Mononuclear cell (primary cell): ENCODE data around the gene LRRC66. TPM values are rescaled to one million over a fixed set of nuclear protein-coding genes. Genes with fewer than 3 reads are reported as not detected.

Experiments
- H3K27me3 ChIP-seq: 2 replicates; pipeline ENCODE4 v1.6.0; 2011; ENCODE audit warnings: low read length, control low read depth; ENCODE audit not compliant: insufficient read depth
- H3K4me1 ChIP-seq: 2 replicates; pipeline ENCODE4 v1.5.1; 2011; ENCODE audit warnings: mild to moderate bottlenecking, low read length, control low read depth; ENCODE audit not compliant: insufficient read depth
- H3K4me3 ChIP-seq: 2 replicates; pipeline ENCODE4 v1.5.1; 2011; ENCODE audit warnings: mild to moderate bottlenecking, low read length, moderate library complexity
- H3K9me3 ChIP-seq: 2 replicates; pipeline ENCODE4 v1.5.1; 2011; ENCODE audit warnings: low read depth, mild to moderate bottlenecking, control low read depth, low read length
- total RNA-seq: library from RNA; depleted of rRNA; stranded (reverse); fragments of >200 nt; gene quantifications from one replicate; pipeline ENCODE4 v1.2.3, GENCODE V29; 2012

The LRRC66 gene
- 0.10 TPM for total RNA-seq

- H3K9me3 ChIP-seq, result no peaks in the 10 kb centered on the region
- H3K4me3 ChIP-seq, result no peak within 1 kb of the TSS
- peaks cover 8% of the 10 kb centered on the region for H3K4me1 ChIP-seq
- H3K27me3 ChIP-seq, result no peaks in the 10 kb centered on the region
Observed at GRCh38 chr4:52019936-52020657, at the start of gene LRRC66. Gene LRRC66 (minus strand): TSS chr4:52020363. CDS start chr4:52017613, 2,750 bp downstream.

- H3K9me3 ChIP-seq, result no peaks in the 10 kb centered on the region
- no peaks in the 10 kb centered on the region for H3K4me1 ChIP-seq
Observed at GRCh38 chr4:52069571-52069970, 49.4 kb upstream of the LRRC66 start.

GRCh38 chr4:52059372-52059771, 39.2 kb upstream of the LRRC66 start:
- H3K27me3 ChIP-seq, result peaks cover 9% of the 10 kb centered on the region
- H3K4me1 ChIP-seq, result peaks cover 23% of the 10 kb centered on the region
- no peak overlapping the region for H3K4me3 ChIP-seq
- no peaks in the 10 kb centered on the region for H3K9me3 ChIP-seq

More at GRCh38 chr4:52069571-52069970, 49.4 kb upstream of the LRRC66 start:
- Histone ChIP-seq H3K27me3 (peaks cover 14% of the 10 kb centered on the region), H3K4me3 (no peak overlapping the region)

- H3K4me3 ChIP-seq, result no peak overlapping the region
- no peaks in the 10 kb centered on the region for H3K9me3 ChIP-seq
- peaks cover 23% of the 10 kb centered on the region for H3K4me1 ChIP-seq
- H3K27me3 ChIP-seq, result peaks cover 17% of the 10 kb centered on the region
Observed at GRCh38 chr4:52058275-52058674, 38.1 kb upstream of the LRRC66 start.

GRCh38 chr4:52057196-52057595, 37.0 kb upstream of the LRRC66 start:
- Histone ChIP-seq H3K9me3 (no peaks in the 10 kb centered on the region), H3K4me1 (peaks cover 29% of the 10 kb centered on the region), H3K4me3 (no peak overlapping the region), H3K27me3 (peaks cover 27% of the 10 kb centered on the region)

GRCh38 chr4:52054254-52054653, 34.1 kb upstream of the LRRC66 start:
- Histone ChIP-seq H3K4me1 (peaks cover 40% of the 10 kb centered on the region), H3K27me3 (peaks cover 55% of the 10 kb centered on the region), H3K4me3 (no peak overlapping the region), H3K9me3 (no peaks in the 10 kb centered on the region)

- peaks cover 68% of the 10 kb centered on the region for H3K27me3 ChIP-seq
- H3K9me3 ChIP-seq, result no peaks in the 10 kb centered on the region
- H3K4me1 ChIP-seq, result peaks cover 26% of the 10 kb centered on the region
- H3K4me3 ChIP-seq, result no peak overlapping the region
Observed at GRCh38 chr4:52052475-52052780, 32.3 kb upstream of the LRRC66 start.

GRCh38 chr4:52051615-52052474, 31.7 kb upstream of the LRRC66 start:
- Histone ChIP-seq H3K4me1 (peaks cover 24% of the 10 kb centered on the region), H3K27me3 (peaks cover 73% of the 10 kb centered on the region), H3K9me3 (no peaks in the 10 kb centered on the region), H3K4me3 (no peak overlapping the region)

- peaks cover 73% of the 10 kb centered on the region for H3K27me3 ChIP-seq
Observed at GRCh38 chr4:52051213-52051614, 31.1 kb upstream of the LRRC66 start, which contains the start of gene SPATA18. Gene SPATA18 (plus strand): TSS chr4:52051304. CDS start chr4:52051705, 401 bp downstream.

GRCh38 chr4:52049266-52049665, 29.1 kb upstream of the LRRC66 start:
- peaks cover 76% of the 10 kb centered on the region for H3K27me3 ChIP-seq
- H3K4me3 ChIP-seq, result no peak overlapping the region
- H3K4me1 ChIP-seq, result peaks cover 20% of the 10 kb centered on the region
- H3K9me3 ChIP-seq, result no peaks in the 10 kb centered on the region

More at GRCh38 chr4:52051213-52051614, 31.1 kb upstream of the LRRC66 start, which contains the start of gene SPATA18:
- Histone ChIP-seq H3K9me3 (no peaks in the 10 kb centered on the region), H3K4me3 (no peak within 1 kb of the TSS), H3K4me1 (peaks cover 20% of the 10 kb centered on the region)

GRCh38 chr4:52045028-52045427, 24.9 kb upstream of the LRRC66 start:
- peaks cover 59% of the 10 kb centered on the region for H3K27me3 ChIP-seq

GRCh38 chr4:52038103-52038912, 18.1 kb upstream of the LRRC66 start, which contains the start of gene SGCB:
Gene SGCB (minus strand): TSS chr4:52038299. CDS start chr4:52038259, 40 bp downstream.
- peak within 1 kb of the TSS; percentile 36 for H3K4me3 ChIP-seq
- no peaks in the 10 kb centered on the region for H3K9me3 ChIP-seq
- H3K4me1 ChIP-seq, result peaks cover 7% of the 10 kb centered on the region
- peaks cover 45% of the 10 kb centered on the region for H3K27me3 ChIP-seq

More at GRCh38 chr4:52045028-52045427, 24.9 kb upstream of the LRRC66 start:
- H3K4me1 ChIP-seq, result no peaks in the 10 kb centered on the region
- no peaks in the 10 kb centered on the region for H3K9me3 ChIP-seq
- H3K4me3 ChIP-seq, result no peak overlapping the region

- Histone ChIP-seq H3K9me3 (no peaks in the 10 kb centered on the region), H3K27me3 (peaks cover 45% of the 10 kb centered on the region), H3K4me1 (peaks cover 7% of the 10 kb centered on the region), H3K4me3 (peak overlapping the region; percentile 36)
Observed at GRCh38 chr4:52037689-52038102, 17.5 kb upstream of the LRRC66 start.

GRCh38 chr4:52036886-52037530, 16.8 kb upstream of the LRRC66 start:
- peaks cover 40% of the 10 kb centered on the region for H3K27me3 ChIP-seq
- H3K4me3 ChIP-seq, result no peak overlapping the region
- H3K9me3 ChIP-seq, result no peaks in the 10 kb centered on the region
- peaks cover 7% of the 10 kb centered on the region for H3K4me1 ChIP-seq
